HCT116 (cell line): ENCODE measurements around the gene HAPLN1. TPM values are rescaled to one million over a fixed set of nuclear protein-coding genes. Genes with fewer than 3 reads are reported as not detected.

Experiments
- CTCF ChIP-seq, 3 experiments: fragments of 200-600 bp in 1 of 3; sonication (generic) in 1 of 3; IDR thresholded peaks in 2 of 3; conservative IDR thresholded peaks in 1 of 3; 2 replicates each; pipeline ENCODE4 v1.5.1; 2012 to 2017; ENCODE audit warnings: low read depth in 2 of 3, low read length in 2 of 3, antibody characterized with exemption in 1 of 3, borderline replicate concordance in 1 of 3, control low read depth in 1 of 3, mild to moderate bottlenecking in 1 of 3, mixed read lengths in 1 of 3, mixed run types in 1 of 3, moderate library complexity in 1 of 3; ENCODE audit not compliant: insufficient read depth in 1 of 3
- EZH2phosphoT487 ChIP-seq: fragments of 200-600 bp; IDR thresholded peaks from 2 replicates; pipeline ENCODE4 v1.6.1; 2018; ENCODE audit warnings: antibody characterized with exemption, borderline replicate concordance
- SRF ChIP-seq: IDR thresholded peaks from 2 replicates; pipeline ENCODE4 v1.6.1; 2012; ENCODE audit warnings: low read depth
- TCF7L2 ChIP-seq: IDR thresholded peaks from 2 replicates; pipeline ENCODE4 v1.7.0; 2011; ENCODE audit warnings: borderline replicate concordance, inconsistent platforms; ENCODE audit not compliant: insufficient read depth, insufficient read length; ENCODE audit errors: extremely low read depth
- total RNA-seq: library from RNA; stranded (reverse); gene quantifications from one replicate; pipeline ENCODE4 v1.2.1, GENCODE V29; 2021; ENCODE audit not compliant: unreplicated experiment

Gene HAPLN1
- total RNA-seq, 1 experiment from 2014 or later: 0.05 TPM

- no peak for TF ChIP-seq EZH2phosphoT487
- no peak for TF ChIP-seq CTCF (IDR thresholded peaks at IDR 0.05 in 2 of 3, conservative IDR thresholded peaks at IDR 0.05 in 1 of 3; ENCODE audit: borderline replicate concordance in 1 of 3, insufficient read depth in 1 of 3, low read depth in 2 of 3, low read length in 2 of 3)
- no peak for TF ChIP-seq TCF7L2
- no peak for TF ChIP-seq SRF
These were observed 130.9 kb downstream of the HAPLN1 start (continued) for GRCh38 chr5:83589786-83590185.

Other genes starting within 250 kb of the HAPLN1 start
- 49.9 TPM for gene VCAN, start 249.1 kb downstream of the HAPLN1 start, total RNA-seq